ENCODE measurements around the gene CD300E.
"Not testable (repeated sequence)": the region's sequence is repeated elsewhere in the genome, so short reads cannot be mapped to it uniquely, and the experiment has no call there.

CD300E gene

DNA sequence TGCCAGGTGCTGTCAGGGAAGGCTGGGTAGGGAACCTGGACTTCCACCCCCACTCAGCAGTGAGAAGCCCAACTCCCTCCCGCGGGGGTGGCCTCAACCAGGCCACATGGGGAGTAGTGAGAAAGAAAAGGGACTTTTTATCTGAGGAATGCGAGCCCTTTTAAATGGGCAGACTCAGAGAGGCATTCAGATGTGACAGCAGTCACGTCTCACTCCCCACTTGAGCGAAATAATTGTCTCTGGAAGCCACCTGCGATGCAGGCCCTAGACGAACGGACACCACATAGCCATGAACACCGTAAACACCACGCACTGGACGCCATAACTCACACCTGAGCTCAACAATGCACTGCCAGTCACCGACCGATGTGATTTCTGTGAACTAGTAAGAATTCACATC lies 11.9 kb upstream of the CD300E start:
- DNase-seq (ENCODE audit: low read depth) = no peak

- no peak for DNase-seq (ENCODE audit: low read depth)
Observed at GRCh38 chr17:74633326-74633725, 9.8 kb upstream of the CD300E start.

GRCh38 chr17:74632617-74633016 lies 9.1 kb upstream of the CD300E start:
- DNase-seq (ENCODE audit: low read depth) = no peak

- DNase-seq (ENCODE audit: low read depth) = no peak
Observed at GRCh38 chr17:74631468-74632450, 8.2 kb upstream of the CD300E start.

DNA sequence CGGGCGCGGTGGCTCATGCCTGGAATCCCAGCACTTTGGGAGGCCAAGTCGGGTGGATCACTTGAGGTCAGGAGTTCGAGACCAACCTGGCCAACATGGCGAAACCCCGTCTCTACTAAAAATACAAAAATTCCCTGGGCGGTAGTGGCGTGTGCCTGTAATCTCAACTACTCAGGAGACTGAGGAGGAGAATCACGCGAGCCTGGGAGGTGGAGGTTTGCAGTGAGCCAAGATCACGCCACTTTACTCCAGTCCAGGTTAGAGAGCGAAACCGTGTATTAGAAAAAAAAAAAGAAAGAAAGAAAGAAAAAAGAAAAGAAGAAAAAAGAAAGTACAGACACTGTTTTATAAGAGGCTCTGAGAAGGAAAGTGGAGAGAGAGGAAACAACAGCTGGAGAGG lies 6.7 kb upstream of the CD300E start:
- not testable (repeated sequence) for DNase-seq (ENCODE audit: low read depth)

DNA sequence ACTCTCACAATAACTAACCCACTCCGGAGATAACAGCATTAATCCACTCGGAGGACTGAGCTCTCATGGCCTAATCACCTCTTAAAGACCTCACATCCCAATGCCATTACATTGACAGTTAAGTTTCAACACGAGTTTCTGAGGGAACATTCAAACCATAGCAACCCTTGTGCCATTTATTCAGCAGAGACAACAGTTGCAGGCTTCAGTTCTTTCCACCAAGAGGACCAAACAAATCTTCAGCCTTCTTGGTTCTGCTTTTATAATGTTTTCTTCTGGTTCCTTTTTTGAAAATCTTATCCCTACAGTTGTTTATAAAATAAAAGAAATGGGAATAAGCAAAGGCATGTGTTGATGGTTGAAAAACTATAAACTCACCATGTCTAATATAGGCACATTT lies 2.1 kb upstream of the CD300E start:
- DNase-seq (ENCODE audit: low read depth) = no peak

GRCh38 chr17:74624131-74624530 lies 593 bp upstream of the CD300E start:
- DNase-seq (ENCODE audit: low read depth) = no peak

DNA sequence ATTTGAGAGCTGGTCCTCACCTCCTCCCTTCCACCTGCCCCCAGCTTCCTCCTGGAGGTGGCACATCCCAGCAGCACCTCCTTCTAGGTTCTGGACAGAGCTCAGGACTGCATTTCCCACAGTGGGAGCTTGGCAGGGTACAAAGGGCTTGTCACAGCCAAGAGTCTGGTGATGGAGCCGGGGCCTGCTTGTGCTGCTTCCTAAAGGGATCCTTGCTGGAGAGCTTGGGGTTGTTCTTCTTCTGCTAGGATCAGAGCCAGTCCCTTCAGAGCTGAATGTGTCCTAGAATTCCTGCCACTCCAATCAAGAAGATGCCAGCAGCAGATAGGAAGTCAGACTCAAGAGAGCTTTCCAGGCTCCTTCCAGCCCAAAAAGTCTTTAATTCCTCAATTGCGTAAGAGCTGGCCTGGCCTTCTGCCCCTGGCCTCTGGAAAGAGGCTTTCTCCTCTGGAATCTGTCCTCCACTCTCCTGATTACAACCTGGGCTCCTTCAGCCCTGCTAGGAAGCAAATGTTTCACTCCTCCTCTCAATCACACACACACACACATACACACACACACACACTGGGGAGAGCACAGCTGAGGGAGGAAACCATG lies 4.4 kb downstream of the CD300E start:
- DNase-seq (ENCODE audit: low read depth) = no peak

- no peak for DNase-seq (ENCODE audit: low read depth)
Observed at GRCh38 chr17:74618451-74618850, 5.1 kb downstream of the CD300E start.

DNA sequence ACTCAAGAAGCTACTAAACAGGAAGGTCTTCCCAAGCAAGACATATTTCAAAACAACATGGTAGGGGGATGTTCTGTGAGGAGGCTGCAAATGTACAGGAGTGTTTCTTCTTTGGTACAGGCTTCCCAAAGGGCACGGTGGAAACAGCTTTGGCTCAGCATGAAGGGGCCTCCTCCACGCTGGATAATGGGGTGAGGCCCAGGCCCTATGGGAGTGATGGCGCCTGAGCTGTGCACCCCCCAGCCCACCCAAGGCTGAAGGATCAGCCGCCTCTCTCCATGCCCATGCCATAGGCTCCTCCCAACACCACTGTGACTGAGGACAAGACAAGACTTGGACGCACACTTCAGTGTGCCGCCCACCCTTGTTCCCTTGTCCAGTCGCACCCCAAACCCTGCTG lies 6.8 kb downstream of the CD300E start:
- DNase-seq (ENCODE audit: low read depth) = no peak

DNA sequence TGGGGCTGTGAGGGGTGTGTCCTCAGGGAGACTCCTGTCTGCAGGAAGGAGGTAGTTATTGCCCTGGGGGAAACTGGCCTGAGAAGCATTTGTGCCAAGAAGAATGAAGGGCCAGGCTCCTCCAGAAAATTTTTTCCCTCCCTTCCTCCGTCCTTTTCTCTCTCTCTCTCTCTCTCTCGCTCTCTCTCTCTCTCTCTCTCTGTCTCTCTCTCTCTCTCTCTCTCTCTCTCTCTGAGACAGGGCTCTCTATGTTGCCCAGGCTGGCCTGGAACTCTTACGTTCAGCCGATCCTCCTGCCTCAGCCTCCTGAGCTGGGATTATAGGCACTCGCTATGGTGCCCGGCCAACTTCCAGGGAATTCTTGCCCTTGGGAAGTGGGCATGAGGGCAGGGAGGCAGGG lies 11.5 kb downstream of the CD300E start:
- DNase-seq (ENCODE audit: low read depth) = no peak

DNA sequence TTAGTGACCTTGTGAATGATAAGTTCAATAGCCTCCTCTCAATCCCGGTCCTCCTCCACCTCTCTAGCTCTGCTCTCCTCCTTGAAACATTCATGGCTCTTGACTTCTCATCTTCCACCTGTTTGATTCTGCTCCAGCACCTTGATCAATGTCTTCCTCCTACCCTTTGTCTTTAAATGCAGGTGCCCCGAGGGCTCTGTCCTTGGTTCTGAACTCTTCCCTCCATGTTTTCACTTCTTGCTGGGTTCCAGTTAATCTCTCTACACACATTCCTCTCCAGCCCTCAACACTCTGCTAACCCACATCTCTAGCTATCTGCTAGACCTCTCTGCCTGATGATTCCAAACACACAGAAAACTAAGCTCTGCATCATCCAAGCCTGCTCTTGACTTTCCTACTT lies 13.4 kb downstream of the CD300E start:
- no peak for DNase-seq (ENCODE audit: low read depth)

- DNase-seq (ENCODE audit: low read depth) = no peak
Observed at GRCh38 chr17:74608511-74608910, 15.0 kb downstream of the CD300E start.

- no peak for DNase-seq (ENCODE audit: low read depth)
Observed at GRCh38 chr17:74607221-74607620, 16.3 kb downstream of the CD300E start.

GRCh38 chr17:74606050-74606449 lies 17.5 kb downstream of the CD300E start:
- no peak for DNase-seq (ENCODE audit: low read depth)

DNA sequence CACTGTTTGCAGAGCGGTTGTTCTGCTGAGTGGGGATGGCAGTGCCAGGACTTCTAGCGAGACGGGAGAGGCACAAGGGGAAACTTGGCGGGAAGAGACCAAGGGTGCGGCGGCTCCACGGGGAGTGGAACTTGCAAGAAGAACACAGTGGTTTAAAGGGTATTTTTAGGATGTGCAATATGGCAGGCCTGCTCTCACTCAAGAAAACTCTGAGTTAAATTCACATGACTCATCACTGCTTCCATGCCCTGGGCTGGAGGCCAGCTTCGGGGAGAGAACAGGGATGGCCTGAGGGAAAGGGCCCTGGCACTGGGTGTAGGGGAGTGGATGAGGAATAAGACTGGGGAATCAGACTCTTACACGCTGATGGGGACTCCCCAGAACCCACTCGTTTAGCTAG lies 18.2 kb downstream of the CD300E start:
- peak; percentile 68 for DNase-seq (ENCODE audit: low read depth)

- no peak for DNase-seq (ENCODE audit: low read depth)
Observed at GRCh38 chr17:74604761-74605160, 18.8 kb downstream of the CD300E start.

- no peak for DNase-seq (ENCODE audit: low read depth)
Observed at GRCh38 chr17:74604200-74604599, 19.3 kb downstream of the CD300E start.

GRCh38 chr17:74603746-74604145 lies 19.8 kb downstream of the CD300E start:
- DNase-seq (ENCODE audit: low read depth) = no peak

DNA sequence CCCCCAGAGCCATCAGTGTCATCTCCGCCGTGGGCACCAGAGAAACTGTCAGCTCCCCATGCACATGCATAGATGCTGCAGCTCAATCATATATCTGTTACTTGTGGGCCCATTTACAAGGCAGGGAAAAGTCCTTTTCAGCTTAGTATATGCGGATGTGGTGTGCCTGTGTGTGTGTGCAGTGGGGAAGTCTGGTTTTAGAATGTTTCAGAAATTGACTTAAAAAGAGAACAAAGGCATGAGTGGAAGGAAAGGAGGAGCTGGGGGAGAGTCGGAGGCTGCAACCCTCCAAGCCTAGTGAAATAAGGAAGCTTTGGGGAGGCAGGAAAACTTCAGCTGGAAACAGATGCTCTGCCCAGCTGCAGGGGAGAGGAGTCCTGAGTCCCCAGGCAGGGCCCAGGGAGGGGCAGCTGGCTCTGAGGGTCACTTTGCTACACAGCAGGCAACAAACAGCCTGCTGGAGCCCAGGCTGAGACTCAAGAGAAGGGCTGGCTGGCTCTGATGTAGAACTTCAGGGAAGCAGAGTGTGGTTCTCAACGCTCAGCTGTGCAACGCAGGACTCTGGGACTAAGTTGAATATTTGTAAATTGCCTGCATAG lies 20.4 kb downstream of the CD300E start:
- no peak for DNase-seq (ENCODE audit: low read depth)

DNA sequence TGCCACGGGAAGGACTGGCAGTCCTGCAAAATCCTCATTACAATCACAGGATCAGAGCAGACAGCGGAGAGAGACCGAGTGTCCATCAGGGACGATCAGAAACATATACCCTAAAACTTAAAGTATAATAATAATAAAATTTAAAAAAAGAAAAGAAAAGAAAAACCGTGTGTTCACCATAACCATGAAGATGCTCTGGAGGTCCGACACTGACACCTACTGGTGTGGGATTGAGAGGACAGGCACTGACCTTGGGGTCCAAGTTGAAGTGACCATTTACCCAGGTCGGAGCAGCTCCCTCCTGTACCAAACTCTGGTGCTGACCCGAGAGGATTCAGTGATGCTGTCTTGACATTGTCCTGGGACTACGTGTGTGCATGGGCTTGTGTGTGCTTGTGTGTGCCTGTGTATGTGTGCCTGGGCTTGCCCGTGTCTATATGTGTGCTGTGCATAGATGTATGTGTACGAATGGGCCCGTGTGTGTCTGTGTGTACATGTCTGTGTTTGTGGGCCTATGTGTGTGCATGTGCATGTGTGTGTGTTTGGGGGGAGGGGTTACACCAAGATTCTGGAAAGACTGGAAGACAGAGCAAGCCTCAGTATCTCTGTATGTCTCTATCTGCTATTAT lies 21.5 kb downstream of the CD300E start:
- peak; percentile 5 for DNase-seq (ENCODE audit: low read depth)

DNA sequence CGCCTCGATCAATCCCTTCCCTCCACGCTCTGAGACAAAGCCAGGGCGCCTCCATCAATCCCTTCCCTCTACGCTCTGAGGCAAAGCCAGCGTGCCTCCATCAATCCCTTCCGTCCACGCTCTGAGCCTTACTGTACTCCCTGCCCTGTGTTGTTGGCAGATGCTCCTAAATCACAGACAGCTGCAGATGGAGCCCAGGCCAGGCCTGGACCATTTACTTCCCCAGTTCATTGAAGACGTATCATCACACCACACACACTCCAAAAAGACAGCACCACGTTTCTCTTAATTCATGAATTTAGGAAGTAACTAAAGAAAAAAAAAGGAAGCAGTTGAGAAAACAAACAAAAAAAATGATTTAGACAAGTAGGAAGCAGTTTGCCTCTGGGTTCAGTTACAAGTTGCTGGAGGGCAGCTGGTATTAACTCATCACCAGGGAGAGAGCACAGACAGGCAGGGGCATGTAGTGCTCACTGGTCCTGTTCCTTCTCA lies 24.0 kb downstream of the CD300E start:
- no peak for DNase-seq (ENCODE audit: low read depth)

- no peak for DNase-seq (ENCODE audit: low read depth)
Observed at GRCh38 chr17:74599023-74599399, 24.5 kb downstream of the CD300E start.

All from EH (cell line).